Pancreas (tissue), 10 donors: Measurements from ENCODE around the gene TIGAR. TPM values are rescaled to one million over a fixed set of nuclear protein-coding genes. Genes with fewer than 3 reads are reported as not detected.
A peak's percentile ranks its signal among the peaks of the same experiment; 100 is the strongest.

Source experiments
- ATAC-seq, 4 donors: fragments of 200-7000 bp; cut with Tn5 transposase; one replicate each; pipeline versions ENCODE4 v1.8.0 to v1.9.1; 2020; ENCODE audit warnings: mild to moderate bottlenecking in 4 of 4, moderate library complexity in 4 of 4
- DNase-seq, 6 donors: peaks; one replicate each; pipeline ENCODE4 v3.0.0-alpha.2; 2020
- FAIRE-seq: peaks from 2 replicates; lab custom pipeline; 2012; peaks lifted over from hg19 to GRCh38; lab: Jason Lieb, UNC
- H3K27ac ChIP-seq, 4 donors: fragments of 200-600 bp; sonication (generic); 1 replicate in 3 of 4; 2 replicates in 1 of 4; pipeline versions ENCODE4 v1.5.0 to v1.8.0; 2020
- H3K27me3 ChIP-seq, 4 donors: fragments of 200-600 bp; one replicate each; pipeline ENCODE4 v1.8.0; 2021
- H3K36me3 ChIP-seq, 3 donors: fragments of 200-600 bp; sonication (generic) in 1 of 3; one replicate each; pipeline versions ENCODE4 v1.5.0 to v1.8.0; 2020 to 2021
- H3K4me1 ChIP-seq, 3 donors: fragments of 200-600 bp; one replicate each; pipeline ENCODE4 v1.8.0; 2021
- H3K4me3 ChIP-seq, 4 donors: fragments of 200-600 bp; sonication (generic) in 2 of 4; one replicate each; pipeline versions ENCODE4 v1.5.0 to v1.8.0; 2020 to 2021
- H3K9me3 ChIP-seq, 4 donors: fragments of 200-600 bp; one replicate each; pipeline ENCODE4 v1.8.0; 2021
- WGBS, 2 donors: extraction: QIAGEN DNeasy Blood & Tissue Kit; methylation state at CpG; one replicate each; pipeline ENCODE4 v1.1.7; 2013; 5-methylcytosine and 5-hydroxymethylcytosine counted together
- intact Hi-C, 3 donors: fragments of 100-400 bp; cut with DNase I; formaldehyde crosslinking; loops; one replicate each; pipeline versions ENCODE4 v1.11.1 to v1.14.2; 2022
- polyA plus RNA-seq, 2 donors: library from polyadenylated mRNA; stranded (reverse); fragments of 200-250 nt; gene quantifications; one replicate each; pipeline ENCODE4 v1.2.3, GENCODE V29; 2013
- total RNA-seq, 6 donors: library from RNA; stranded (reverse); fragmentation: NEBNext Ultra II Directional in 4 of 6; extraction: Animal tissue kit (Norgen Biotek cat#: 25700) in 4 of 6; gene quantifications; one replicate each; pipeline versions ENCODE4 v1.2.1 to v1.2.4, GENCODE V29; 2021 to 2023
- TF ChIP-seq, protein P1 (sequence below), 4 donors: fragments of 200-600 bp; sonication (generic) in 3 of 4; IDR thresholded peaks; one replicate each; pipeline versions ENCODE4 v1.5.0 to v1.8.0; 2021; ENCODE audit warnings: antibody characterized with exemption in 4 of 4
- donor health status: healthy with polysubstance abuse.
- donor health status: DM: no; HTN: no; CAD: no; lungs with moderate emphysema.
- donor health status: DM: no; HTN: no; CAD: no.
- donor health status: control.
- donor health status: control.
- donor health status: Bipolar disorder and iron deficiency.
- donor health status: DM: yes; HTN: yes; CAD: no.
- donor health status: DM: no; HTN: no; CAD: no.
- donor health status: DM: no; HTN: no; CAD: no.
- donor health status: DM: yes; HTN: yes; CAD: no.

The TIGAR gene
- total and polyA plus RNA-seq, 8 donors: 0.51 to 5.5 (median 1.8) TPM

DNA sequence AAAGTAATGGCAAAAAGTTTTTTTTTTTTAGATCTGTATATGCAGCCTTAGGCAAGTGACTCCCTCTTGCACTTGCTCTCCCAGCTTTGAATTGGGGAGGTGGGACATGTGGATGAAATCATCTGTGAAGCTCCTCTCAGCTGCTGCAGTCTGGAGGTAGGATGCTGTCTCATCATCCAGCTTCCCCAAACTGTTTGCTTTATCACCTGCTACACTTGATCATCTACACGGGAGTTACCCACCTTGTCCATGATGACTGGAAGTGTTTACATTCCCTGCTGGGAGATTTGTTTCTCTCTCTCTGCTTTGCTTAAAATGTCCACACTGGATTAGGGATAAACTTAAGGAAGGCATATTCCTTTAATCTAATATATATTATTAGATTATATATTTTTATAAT lies 67.0 kb downstream of the TIGAR start:
- FAIRE-seq: no peak
- WGBS, 2 donors: 40 to 42% methylated on average over 1 of the region's 1 CpG
- H3K4me3 ChIP-seq: no peak overlapping the region
- no peaks in the 10 kb centered on the region for H3K4me1 ChIP-seq
- H3K27me3 ChIP-seq: no peaks in the 10 kb centered on the region
- TF ChIP-seq, protein P1, sequence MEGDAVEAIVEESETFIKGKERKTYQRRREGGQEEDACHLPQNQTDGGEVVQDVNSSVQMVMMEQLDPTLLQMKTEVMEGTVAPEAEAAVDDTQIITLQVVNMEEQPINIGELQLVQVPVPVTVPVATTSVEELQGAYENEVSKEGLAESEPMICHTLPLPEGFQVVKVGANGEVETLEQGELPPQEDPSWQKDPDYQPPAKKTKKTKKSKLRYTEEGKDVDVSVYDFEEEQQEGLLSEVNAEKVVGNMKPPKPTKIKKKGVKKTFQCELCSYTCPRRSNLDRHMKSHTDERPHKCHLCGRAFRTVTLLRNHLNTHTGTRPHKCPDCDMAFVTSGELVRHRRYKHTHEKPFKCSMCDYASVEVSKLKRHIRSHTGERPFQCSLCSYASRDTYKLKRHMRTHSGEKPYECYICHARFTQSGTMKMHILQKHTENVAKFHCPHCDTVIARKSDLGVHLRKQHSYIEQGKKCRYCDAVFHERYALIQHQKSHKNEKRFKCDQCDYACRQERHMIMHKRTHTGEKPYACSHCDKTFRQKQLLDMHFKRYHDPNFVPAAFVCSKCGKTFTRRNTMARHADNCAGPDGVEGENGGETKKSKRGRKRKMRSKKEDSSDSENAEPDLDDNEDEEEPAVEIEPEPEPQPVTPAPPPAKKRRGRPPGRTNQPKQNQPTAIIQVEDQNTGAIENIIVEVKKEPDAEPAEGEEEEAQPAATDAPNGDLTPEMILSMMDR (IDR thresholded peaks at IDR 0.05): no peak
- DNase-seq: no peak
- H3K27ac ChIP-seq: no peak overlapping the region
- H3K9me3 ChIP-seq: no peaks in the 10 kb centered on the region
- no peak for ATAC-seq
- no peaks in the 10 kb centered on the region for H3K36me3 ChIP-seq
- intact Hi-C loops: no loop called here

DNA sequence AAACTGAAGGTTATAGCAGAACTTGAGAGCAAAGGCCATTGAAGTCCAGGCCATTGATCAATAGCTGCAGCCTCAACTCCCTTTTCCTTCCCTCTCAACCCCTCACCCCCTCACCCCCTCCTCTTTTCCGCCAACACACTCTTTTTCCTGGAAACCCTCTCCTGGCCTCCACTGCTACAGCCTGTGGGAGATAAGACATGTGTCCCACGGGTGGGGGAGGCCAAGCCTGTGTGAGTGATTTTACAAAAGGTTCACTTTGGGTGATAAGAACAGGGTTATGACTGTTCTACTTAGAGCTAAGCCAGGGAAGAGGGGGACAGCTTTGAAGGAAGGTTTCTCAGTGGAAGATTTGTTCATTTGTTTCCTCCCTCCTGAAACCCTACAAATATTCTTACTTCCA lies 67.6 kb downstream of the TIGAR start:
- TF ChIP-seq, protein P1 (IDR thresholded peaks at IDR 0.05): no peak
- WGBS, 2 donors: 20 to 21% methylated on average over 2 of the region's 2 CpGs
- Histone ChIP-seq H3K4me3 (no peak overlapping the region), H3K9me3 (no peaks in the 10 kb centered on the region), H3K27me3 (no peaks in the 10 kb centered on the region), H3K36me3 (no peaks in the 10 kb centered on the region), H3K27ac (no peak overlapping the region), H3K4me1 (no peaks in the 10 kb centered on the region)
- intact Hi-C loops: no loop called here
- ATAC-seq (peak in 1 of 4 donors; percentile 15), FAIRE-seq (no peak), DNase-seq (no peak)

DNA sequence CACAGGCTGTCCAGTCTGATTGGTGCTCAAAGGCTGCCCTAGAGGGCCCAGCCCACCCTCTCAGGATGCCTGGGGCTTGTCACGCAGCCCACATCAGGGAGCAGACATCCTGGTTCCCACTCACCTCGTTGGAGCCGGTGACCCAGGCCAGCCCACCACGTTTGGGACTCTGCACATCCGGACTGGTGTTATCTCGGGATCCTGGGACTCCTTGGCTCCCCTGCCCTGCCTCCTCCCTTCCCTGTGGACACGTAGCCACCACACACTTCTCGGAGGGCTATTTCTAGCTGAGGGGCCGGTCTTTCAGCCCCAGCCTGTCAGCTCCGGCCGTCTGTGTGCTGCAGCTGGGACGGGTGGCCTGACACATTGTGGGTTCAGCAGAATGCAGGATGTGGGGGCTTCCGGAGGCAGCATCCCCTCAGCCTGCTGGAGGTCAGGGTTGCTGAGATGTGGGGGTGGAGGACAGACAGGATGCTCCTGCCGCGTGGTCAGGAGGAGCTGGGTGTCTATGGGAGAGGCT lies 71.3 kb downstream of the TIGAR start:
- 45 to 51% methylated on average over 15 of the region's 15 CpGs for WGBS, 2 donors
- no peak for FAIRE-seq
- intact Hi-C loops: no loop called here
- DNase-seq: no peak
- no peak overlapping the region for H3K4me3 ChIP-seq
- no peaks in the 10 kb centered on the region for H3K9me3 ChIP-seq
- H3K36me3 ChIP-seq: no peaks in the 10 kb centered on the region
- no peak for ATAC-seq
- TF ChIP-seq, protein P1 (IDR thresholded peaks at IDR 0.05): no peak
- H3K27me3 ChIP-seq: peaks cover 0 to 4% (median 0%) of the 10 kb centered on the region in 4 donors
- H3K4me1 ChIP-seq: no peaks in the 10 kb centered on the region
- H3K27ac ChIP-seq: no peak overlapping the region

DNA sequence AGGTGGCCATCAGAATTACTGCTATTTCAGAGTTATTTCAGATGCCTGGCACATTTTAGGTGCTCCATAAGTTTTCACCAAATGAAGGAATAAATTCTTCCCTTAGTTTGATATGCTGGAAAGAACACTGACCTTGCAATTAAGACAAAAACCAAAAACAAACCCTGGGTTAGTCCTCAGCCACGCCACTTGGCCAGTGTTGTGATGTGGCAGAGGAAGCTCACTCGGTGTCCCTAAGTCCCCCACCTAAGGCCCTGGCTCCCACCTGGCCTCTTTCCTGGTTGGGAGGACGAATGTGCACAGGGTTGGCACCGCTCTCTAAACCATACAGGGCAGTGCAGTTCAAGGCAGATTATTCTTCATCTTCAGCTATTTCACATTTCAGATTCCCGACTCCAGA lies 72.2 kb downstream of the TIGAR start:
- no peaks in the 10 kb centered on the region for H3K36me3 ChIP-seq
- no peak overlapping the region for H3K27ac ChIP-seq
- WGBS, 2 donors: 70% methylated on average over 5 of the region's 5 CpGs
- H3K4me1 ChIP-seq: no peaks in the 10 kb centered on the region
- no peak overlapping the region for H3K4me3 ChIP-seq
- intact Hi-C loops: no loop called here
- H3K27me3 ChIP-seq: peaks cover 0 to 4% (median 0%) of the 10 kb centered on the region in 4 donors
- no peak for DNase-seq
- no peaks in the 10 kb centered on the region for H3K9me3 ChIP-seq
- ATAC-seq: no peak
- FAIRE-seq: no peak
- TF ChIP-seq, protein P1 (IDR thresholded peaks at IDR 0.05): no peak

DNA sequence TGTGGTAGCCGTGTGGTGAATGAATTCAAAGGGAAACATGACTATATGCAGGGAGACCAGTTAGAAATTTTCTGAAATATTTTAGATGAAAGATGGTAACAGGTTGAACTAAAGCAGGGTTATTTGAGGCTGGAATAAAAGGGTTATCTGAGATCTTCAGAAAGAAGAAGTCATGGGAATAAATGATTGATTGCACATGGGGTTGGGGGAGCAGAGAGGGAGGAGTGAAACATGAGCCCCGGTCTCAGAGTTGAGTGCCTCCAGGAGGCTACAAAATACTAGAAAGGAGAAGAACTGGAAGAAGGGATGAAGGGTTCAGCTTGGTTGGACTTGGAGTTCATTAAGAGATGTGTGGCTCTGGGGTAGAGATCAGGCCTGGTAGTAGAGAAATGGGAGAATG lies 74.8 kb downstream of the TIGAR start:
- H3K4me1 ChIP-seq: no peaks in the 10 kb centered on the region
- no peaks in the 10 kb centered on the region for H3K36me3 ChIP-seq
- no peak for DNase-seq
- H3K27me3 ChIP-seq: peaks cover 0 to 4% (median 0%) of the 10 kb centered on the region in 4 donors
- H3K4me3 ChIP-seq: no peak overlapping the region
- H3K9me3 ChIP-seq: no peaks in the 10 kb centered on the region
- no peak for FAIRE-seq
- intact Hi-C loops: no loop called here
- no peak for ATAC-seq
- WGBS, 2 donors: 52 to 69% methylated on average over 2 of the region's 2 CpGs
- H3K27ac ChIP-seq: no peak overlapping the region
- TF ChIP-seq, protein P1 (IDR thresholded peaks at IDR 0.05): no peak
